HG02840 (cell line): ENCODE measurements around the gene WNT5B.

Source experiments
- ATAC-seq: cut with Tn5 transposase; IDR thresholded peaks from one replicate; pipeline ENCODE4 v1.9.1; 2021; ENCODE audit warnings: mild to moderate bottlenecking, moderate library complexity, moderate number of reproducible peaks; ENCODE audit not compliant: unreplicated experiment, low FRiP score

The WNT5B gene

DNA sequence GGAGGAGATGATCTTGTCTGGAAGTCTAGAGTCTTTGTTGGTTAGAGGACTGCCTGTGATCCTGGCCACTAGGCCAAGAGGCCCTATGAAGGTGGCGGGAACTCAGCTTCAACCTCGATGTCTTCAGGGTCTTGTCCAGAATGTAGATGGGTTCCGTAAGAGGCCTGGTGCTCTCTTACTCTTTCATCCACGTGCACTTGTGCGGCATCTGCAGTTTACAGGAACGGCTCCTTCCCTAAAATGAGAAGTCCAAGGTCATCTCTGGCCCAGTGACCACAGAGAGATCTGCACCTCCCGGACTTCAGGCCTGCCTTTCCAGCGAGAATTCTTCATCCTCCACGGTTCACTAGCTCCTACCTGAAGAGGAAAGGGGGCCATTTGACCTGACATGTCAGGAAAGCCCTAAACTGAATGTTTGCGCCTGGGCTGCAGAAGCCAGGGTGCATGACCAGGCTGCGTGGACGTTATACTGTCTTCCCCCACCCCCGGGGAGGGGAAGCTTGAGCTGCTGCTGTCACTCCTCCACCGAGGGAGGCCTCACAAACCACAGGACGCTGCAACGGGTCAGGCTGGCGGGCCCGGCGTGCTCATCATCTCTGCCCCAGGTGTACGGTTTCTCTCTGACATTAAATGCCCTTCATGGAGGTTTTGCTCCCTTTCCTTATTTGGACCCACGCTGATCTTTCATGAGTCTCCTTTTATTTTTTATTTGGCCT, 17.7 kb downstream of the WNT5B start:
- ATAC-seq, result no peak

DNA sequence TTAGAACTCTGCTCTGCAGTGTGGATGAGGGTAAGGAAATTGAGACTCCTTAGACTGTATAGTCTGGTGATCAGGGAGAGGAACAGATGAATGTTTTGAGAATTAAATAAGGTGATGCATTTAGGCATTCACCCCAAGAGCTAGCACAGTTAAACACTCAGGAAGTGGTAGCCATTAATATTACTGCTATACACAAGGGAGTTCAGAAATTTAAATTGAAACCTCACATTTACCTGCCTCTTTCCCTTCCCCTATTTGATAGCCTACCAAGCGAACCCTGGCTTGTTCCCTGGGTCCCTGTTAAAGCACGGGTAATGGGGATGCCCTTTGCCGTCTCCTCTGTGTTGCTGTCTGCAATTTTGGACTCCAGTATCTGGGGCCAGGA, 18.2 kb downstream of the WNT5B start:
- ATAC-seq, result no peak

DNA sequence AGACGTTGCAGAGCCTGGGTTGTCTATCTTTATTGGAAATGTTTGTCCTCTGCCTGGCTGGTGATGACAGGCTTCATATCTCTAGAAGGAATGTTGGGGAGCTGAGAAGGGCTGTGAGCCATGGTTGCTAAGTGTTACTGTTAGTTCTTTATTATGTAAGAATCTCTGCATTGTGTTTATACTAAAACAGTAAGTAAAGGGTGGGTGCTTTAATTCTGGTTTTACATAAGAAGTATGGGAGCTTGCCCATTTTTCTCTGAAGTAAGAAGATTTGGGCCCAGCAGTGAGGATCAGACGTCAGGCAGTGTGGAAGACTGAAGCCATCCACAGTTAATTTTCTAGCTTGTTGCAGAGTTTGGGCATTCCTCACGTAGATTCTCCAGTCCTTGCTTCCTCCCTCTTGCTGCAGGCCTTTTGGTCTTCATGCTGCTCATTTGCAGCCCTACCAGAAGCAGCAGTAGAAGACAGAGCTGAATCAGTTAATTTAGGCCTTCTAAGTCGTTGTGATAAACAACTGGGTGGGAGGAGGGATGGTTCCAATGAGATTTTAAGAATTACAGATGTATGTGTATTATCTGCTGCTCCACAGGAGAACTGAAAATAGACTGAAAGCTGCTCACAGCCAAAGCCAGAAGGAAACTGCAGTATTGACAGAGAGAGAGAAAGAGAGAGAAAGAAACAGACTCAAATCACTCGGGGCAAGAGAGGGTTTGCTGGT, 21.4 kb downstream of the WNT5B start:
- no peak for ATAC-seq

DNA sequence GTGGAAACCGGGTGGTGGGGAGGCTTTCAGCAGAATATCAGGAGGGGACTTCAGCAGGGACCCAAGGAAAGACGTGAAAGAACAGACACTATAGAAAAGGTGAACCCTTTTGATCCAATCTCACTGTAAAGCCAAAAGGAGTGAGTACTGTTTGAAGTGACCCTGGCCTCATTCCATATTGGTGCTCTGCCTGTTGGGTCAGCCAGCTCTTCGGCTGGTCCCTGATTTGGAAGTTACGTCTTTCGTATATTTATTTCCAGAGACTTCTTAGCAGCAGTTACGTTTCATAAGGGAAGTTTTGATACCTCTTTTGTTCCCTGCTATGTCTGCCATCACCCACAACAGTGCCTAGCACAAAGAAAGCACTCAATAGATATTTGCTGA, 21.9 kb downstream of the WNT5B start:
- ATAC-seq, result no peak

DNA sequence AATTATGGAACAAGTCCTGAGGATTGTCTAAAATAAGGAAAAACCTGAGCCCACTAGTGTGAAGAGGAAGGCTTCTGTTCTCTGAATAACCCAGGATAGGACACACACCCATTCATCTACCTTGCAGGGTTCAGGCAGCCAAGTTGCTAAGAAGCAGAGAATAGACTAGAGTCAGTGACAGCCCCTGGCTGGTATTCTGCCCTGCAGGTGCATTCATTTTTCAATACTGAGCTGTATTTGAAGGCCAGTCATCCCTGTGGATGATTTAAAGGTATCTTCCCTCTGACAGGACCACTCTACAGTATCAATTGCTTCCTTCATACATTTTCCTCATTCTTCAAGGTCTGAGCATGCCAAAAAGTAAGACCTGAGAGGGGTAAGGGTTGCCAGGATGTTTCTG, 22.9 kb downstream of the WNT5B start:
- no peak for ATAC-seq

DNA sequence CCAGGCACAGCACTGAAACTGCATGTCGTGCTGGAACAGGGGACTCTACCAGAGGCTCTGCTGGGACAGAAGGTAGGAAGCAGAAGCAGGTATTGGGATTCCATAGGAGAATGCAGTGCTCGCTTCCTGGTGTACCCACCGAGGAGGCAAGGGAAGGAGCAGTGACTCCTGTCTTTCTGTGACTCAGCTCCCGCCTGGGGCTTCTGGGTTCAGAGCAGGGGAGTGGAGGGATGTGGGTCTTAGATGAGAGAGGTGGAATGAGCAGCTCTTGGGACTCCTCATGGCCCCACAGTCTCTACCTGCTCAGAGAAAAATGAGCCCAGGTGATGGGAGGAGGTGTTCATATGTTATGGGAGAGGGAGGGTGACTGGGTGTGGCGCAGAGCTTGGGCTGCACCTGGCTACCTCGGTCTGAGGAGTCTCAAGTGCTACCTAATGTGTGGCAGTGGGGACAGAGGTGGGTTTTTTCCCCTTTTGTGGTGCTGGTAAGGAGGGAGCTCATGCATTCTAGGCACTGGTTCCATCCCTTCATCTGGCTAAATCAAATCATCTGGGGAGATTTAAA, 26.3 kb downstream of the WNT5B start:
- ATAC-seq, result no peak

DNA sequence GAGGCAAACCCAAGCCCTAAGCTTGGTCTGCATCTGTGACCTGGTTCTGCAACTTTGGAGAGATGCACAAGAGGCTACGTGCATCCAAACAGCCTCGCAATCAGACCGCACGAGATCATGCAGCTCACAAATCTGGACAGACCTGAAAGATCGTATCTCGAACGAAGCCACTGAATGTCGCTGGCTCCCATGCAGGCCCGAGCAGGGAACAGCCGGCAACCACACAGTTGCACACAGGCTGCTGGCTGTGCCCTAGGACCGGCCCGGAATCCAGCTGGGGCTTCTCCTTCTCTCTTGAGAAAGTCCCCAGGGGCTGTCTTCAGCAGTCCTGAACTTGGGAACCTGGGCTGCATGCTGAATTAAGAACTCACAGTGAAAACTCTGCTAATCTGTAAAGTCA, 27.9 kb downstream of the WNT5B start:
- no peak for ATAC-seq

DNA sequence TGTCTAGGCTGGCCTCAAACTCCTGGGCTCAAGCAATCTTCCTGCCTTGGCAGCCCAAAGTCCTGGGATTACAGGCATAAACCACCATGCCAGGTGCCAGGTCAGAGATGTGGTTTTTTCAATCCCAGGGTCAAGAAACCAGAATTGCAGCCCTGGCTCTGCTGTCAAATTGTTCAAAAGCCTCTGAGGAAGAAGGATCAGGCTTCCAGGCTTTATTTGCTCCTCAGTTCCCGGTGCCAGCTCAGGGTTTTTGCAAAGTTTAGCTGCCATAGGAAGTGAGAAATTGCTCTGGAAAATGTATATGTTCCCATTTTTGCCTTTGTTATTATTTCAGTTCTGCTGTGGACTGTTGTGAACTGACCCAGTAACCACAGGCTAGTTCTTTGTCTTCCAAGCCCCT, 28.7 kb downstream of the WNT5B start:
- ATAC-seq, result no peak

DNA sequence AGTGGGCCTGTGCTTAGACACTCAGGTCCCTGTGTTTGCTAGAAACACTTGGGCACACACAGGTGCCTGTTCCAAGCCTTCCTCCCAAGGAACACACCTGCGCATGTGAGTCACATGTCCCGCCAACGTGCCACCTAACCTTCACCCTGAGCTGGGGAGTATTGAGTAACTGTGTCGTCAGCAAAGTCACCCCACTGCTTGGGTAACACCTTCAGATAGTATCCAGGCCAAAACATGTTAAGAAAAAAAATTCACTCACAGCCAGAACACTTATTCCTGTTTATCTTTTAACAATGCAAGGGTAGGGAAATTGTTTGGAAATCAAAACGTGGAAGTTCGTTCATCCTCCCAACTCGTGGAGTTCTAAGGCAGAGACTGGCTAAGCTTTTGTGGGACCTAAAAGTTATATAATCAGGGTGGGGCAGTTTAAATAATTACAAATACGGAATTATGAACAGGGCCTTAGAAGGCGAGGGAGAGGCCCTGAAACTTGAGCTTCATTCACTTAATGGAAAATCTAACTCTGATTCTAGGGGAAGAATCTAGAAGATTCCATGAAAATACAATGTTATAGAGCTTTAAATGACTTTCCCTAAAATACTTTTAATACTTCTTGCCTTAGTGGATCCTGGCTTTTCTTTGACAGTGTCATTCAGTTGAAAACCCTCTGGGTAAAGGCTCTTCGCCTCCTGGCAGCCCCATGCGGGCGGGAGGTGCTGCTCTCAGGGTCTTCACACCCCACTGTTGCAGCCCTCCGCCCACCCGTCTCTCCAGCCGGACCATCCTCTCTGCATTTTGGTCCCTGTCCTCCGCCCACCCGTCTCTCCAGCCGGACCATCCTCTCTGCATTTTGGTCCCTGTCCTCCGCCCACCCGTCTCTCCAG, 31.5 kb downstream of the WNT5B start:
- ATAC-seq, result no peak

DNA sequence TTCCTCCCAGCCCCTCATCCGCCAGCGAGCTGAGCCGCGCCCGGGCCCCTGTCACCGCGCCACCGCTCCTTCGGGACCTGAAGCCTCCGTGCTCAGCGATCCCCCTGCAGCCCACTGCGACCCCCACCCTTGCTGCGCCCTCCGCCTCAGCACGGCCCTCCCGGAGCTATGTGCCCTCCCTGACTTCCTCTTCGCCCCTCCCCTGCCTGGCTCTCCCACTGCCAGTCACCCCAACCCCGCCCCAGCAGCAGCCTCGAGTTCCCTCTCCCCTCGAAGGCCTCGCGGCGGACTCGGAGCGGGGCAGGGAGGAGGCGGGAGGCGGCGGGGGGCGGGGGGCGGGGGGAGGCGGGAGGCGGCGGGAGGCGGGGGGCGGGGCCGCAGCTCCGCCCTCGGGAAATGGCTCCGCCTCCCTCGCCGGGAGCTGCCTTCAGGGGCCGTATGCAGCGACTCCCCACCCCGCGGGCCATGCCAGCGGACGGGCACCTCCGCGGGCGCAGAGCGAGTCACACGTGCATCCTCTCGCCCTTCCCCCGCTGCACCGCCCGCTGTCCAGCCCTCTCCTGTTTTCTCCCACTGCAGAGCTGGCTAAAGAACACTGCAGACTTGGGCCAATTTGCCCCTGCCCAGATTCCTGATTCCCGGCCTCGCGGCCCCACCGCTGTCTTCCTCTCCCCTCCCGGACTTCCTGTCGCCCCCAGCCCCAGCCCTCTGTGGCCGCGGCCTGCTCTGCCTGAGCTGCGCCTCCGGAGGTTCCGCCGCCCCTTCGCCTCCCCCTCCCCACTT, 32.7 kb downstream of the WNT5B start:
- no peak for ATAC-seq

DNA sequence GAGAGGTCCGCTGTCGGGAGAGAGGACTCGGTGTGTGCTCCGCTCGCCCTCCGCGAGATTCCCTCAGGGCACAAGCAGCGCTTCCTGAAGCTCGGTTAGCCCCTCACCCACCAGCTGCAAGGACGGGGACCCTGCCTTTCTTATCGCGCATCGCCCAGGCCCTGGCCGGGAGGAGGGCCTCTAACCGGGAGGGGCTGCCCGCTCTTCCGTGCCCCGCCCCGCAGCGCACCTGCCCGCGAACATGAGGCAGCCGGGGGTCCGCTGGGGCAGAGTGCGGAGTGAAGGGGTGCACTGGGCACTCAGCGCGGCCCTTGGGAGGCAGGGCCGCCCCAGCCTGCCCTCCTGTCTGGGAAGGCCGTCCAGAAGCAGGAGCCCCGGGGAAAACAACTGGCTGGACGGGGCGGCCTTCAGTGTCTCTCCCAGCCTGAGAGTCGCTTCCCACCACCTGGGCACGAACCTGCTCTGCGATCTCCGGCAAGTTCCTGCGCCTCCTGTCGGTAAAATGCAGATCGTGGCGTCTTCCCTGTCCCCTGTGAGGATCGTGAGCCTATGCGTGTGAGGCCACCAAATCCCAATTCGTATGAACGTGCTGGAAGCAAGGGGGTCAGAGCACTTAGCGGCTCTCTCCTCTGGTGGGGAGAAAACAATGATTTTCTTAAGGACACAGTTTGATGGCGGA, 33.9 kb downstream of the WNT5B start:
- ATAC-seq, result no peak

DNA sequence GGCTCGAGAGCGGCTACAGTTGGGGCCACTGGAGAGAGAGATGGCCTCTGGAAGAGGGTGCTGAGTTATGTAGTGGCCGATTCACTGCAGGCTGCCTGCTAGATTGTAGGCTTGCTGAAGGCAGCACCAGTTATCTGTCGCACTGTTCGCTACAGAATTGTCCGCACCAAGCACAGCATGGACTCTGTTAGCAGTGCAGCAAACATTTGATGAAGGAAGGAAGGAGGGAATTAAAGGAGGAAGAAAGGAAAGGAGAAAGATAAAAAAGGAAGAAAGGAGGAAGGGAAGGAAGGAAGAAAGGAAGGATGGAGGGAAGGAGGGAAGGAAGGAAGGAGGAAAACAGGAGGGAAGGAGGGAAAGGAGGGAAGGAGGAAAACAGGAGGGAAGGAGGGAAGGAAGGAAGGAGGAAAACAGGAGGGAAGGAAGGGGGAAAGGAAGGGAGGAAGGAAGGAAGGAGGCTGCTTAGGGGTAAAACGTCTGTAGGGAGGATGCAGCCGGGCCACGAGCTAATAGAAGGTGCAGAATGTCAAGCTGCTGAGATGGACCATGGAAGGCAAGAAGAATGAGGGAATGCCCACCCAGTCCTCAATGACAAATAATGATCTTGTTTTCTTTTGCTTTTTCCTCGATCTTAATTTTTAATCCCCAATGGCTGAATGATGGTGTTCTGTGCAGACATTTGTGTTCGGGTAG, 34.6 kb downstream of the WNT5B start:
- ATAC-seq, result no peak

DNA sequence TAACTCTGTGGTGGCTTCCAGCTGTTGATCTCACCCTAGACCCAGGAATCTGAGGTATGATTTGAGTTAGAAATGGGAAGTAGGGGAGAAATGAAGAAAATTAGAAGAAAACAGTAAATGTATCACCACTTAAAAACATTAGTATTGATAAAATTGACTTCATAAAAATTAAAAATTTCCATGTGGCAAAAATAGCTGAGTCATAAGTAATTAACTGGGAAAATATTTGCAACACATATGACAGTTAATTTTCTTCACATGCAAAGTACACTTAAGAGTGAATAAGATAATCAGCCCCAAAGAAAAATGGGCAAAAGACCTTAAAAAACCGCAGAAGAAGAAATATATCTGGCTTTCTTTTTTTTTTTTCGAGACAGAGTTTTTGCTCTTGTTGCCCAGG, 36.3 kb downstream of the WNT5B start:
- no peak for ATAC-seq

DNA sequence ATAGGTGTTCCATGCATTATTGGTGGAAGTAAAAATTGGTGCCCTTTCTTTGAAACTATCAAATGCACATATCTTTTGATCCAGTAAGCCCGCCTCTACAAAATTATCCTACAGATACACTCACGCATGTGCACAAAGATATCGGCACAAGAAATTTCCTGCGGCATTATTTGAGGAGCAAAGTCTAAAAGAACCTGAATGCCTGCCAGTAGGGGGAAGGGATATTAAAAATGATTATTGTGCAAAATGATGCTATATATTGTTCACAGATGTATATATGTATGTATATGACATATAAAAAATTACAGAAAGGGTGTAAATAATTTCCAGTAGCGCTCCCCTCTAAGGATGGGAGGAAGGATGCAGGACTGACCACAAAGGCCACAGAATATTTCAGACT, 37.2 kb downstream of the WNT5B start:
- no peak for ATAC-seq

DNA sequence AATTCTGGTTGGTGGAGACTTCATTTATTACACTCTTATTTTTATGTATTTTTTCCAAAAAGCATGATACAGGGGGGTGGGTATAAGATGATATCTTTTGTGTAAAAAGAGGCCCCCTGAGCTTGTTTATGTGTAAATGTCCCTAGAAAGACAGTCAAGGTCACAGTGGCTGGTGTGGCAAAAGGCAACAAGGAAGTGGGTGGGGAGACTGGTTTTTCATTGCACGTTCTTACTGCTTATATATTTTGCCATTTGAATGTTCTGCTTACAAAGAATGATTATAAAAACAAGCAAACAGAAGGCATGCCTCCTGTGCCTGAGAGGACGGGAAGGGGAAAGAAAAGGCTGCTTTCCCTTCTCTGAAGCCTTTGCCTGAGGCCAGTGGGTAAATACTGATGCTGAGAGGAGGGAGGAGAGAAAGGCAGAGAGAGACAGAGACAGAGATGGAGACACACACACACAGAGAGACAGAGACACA, 37.7 kb downstream of the WNT5B start:
- ATAC-seq, result no peak

DNA sequence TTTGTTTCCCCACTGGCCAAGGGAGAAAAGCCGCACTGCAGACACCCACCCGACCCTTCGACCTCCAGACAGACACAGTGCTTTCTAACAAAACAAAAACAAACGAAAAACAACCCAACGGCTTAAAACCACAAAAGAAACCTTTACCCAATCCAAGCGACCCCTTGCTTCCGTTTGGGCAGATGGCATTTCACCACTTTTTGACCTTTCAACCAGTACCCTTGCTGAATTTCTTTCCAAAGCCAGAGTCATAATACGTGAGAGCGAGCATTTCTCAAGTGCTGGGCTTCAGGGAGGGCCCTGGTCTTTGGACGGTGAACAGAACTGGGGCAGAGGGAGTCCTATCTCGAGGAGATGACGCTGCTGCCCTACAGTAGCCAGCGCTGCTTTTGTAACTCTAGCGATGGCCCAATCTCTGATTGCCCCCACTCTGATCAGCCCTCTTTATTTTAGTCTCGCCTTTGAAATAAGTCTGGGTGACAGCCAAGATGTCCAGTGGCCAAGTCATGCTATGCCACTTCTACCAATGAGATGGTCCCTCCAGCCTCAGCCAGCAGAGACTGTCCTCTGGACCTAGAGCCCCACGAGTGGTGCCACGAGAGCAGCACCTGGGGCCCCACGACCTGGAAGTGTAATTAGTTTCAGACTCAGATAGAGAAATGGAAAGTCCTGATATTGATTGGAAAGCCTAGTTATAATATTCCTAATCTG, 40.0 kb downstream of the WNT5B start:
- no peak for ATAC-seq

DNA sequence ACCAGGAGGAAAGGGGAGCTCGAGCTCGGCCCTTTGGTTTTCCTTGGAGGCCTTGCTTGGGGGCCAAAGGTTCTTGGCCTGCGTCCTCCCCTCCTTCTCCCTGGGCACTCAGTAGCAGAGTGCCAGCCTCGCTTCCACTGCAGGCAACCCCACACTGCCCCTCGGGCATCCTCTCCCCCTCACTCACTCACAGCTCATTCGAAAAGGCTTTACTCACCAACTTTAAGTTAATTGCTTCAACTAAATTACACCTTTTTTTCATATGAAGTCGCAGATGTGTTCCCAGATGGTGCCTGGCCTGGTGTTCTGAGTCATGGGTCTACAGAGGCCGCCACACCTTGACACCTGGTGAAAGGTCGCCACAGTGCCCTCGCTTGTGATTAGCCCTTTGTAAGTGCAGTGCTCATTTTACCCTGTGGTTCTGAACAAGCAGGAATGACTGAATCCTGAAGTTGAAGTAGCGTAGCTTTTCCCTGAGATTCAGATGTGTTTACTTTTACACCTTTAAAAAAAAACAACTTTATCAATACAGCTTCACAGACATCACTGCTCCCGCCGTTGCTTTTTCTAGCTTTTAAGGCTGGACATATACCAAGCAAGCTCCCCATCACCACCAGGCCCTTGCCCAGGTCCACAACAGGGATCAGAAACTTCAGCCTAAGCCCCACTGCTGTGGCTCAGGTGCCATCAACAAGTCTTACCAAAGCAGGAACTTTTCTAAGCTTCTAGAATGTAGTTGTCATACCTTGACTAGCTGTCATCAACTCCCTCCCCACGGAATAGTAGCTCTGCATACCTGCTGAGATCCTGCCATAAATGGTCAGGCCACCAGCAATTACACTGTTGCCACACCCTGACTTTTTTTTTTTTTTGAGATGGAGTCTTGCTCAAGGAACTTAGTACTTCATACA, 41.6 kb downstream of the WNT5B start:
- no peak for ATAC-seq
